H1 (cell line): Measurements from ENCODE around the gene CBLB.

ENCODE experiments used
- BCL11A ChIP-seq, 2 experiments: IDR thresholded peaks; one replicate each; pipeline ENCODE4 v1.6.1; 2011; ENCODE audit warnings: low read depth in 2 of 2, low read length in 2 of 2, mild to moderate bottlenecking in 2 of 2
- BRCA1 ChIP-seq: IDR thresholded peaks from 2 replicates; pipeline ENCODE4 v1.6.1; 2012; ENCODE audit warnings: low read depth, low read length, improper control_type of control experiment
- CHD1 ChIP-seq: IDR thresholded peaks from 2 replicates; pipeline ENCODE4 v1.6.1; 2012; ENCODE audit warnings: low read depth, low read length, improper control_type of control experiment
- CREB1 ChIP-seq: IDR thresholded peaks from 2 replicates; pipeline ENCODE4 v1.6.1; 2012; ENCODE audit warnings: inconsistent platforms
- CTCF ChIP-seq, 3 experiments: IDR thresholded peaks; 1 replicate in 2 of 3; 2 replicates in 1 of 3; pipeline versions ENCODE4 v1.5.1 to v1.6.1; 2011; ENCODE audit warnings: low read length in 3 of 3, mild to moderate bottlenecking in 3 of 3, inconsistent platforms in 2 of 3, low read depth in 1 of 3, moderate library complexity in 1 of 3; ENCODE audit not compliant: insufficient read depth in 1 of 3; ENCODE audit errors: control extremely low read depth in 1 of 3
- GABPA ChIP-seq: IDR thresholded peaks from 2 replicates; pipeline ENCODE4 v1.6.1; 2011; ENCODE audit warnings: mild to moderate bottlenecking, low read length, moderate library complexity, borderline replicate concordance; ENCODE audit not compliant: insufficient read depth
- GTF2F1 ChIP-seq: IDR thresholded peaks from 2 replicates; pipeline ENCODE4 v1.6.1; 2012; ENCODE audit warnings: low read depth, low read length, improper control_type of control experiment, borderline replicate concordance
- NRF1 ChIP-seq: IDR thresholded peaks from 2 replicates; pipeline ENCODE4 v1.6.1; 2011; ENCODE audit warnings: mild to moderate bottlenecking, low read depth, low read length, improper control_type of control experiment
- POLR2A ChIP-seq, 2 experiments: IDR thresholded peaks; 1 replicate in 1 of 2; 2 replicates in 1 of 2; pipeline ENCODE4 v1.6.1; 2011; ENCODE audit warnings: low read depth in 2 of 2, low read length in 2 of 2, mild to moderate bottlenecking in 2 of 2; ENCODE audit errors: control extremely low read depth in 1 of 2
- RFX5 ChIP-seq: IDR thresholded peaks from 2 replicates; pipeline ENCODE4 v1.6.1; 2011; ENCODE audit warnings: low read depth, low read length, improper control_type of control experiment, borderline replicate concordance
- SRF ChIP-seq: IDR thresholded peaks from 2 replicates; pipeline ENCODE4 v1.6.1; 2011; ENCODE audit warnings: mild to moderate bottlenecking, low read depth, low read length, moderate library complexity
- TF ChIP-seq, protein P1 (sequence below): IDR thresholded peaks from 2 replicates; pipeline ENCODE4 v1.6.1; 2011; ENCODE audit warnings: low read length, improper control_type of control experiment
- TF ChIP-seq, protein P2 (sequence below): IDR thresholded peaks from 2 replicates; pipeline ENCODE4 v1.6.1; 2012; ENCODE audit warnings: inconsistent platforms
- TF ChIP-seq, protein P3 (sequence below): IDR thresholded peaks from 2 replicates; pipeline ENCODE4 v1.6.1; 2011; ENCODE audit warnings: low read depth, mild to moderate bottlenecking, low read length; ENCODE audit not compliant: insufficient read depth

- TF ChIP-seq CTCF (IDR thresholded peaks at IDR 0.05; ENCODE audit: control extremely low read depth in 1 of 3, insufficient read depth in 1 of 3, low read depth in 1 of 3, low read length in 3 of 3) (no peak), SRF (no peak), GTF2F1 (no peak), CHD1 (no peak), POLR2A (IDR thresholded peaks at IDR 0.05; ENCODE audit: control extremely low read depth in 1 of 2, low read depth in 2 of 2, low read length in 2 of 2) (no peak), GABPA (no peak), CREB1 (no peak), BCL11A (IDR thresholded peaks at IDR 0.05; ENCODE audit: low read depth in 2 of 2, low read length in 2 of 2) (no peak), BRCA1 (no peak), NRF1 (no peak), RFX5 (no peak)
- TF ChIP-seq, protein P1, sequence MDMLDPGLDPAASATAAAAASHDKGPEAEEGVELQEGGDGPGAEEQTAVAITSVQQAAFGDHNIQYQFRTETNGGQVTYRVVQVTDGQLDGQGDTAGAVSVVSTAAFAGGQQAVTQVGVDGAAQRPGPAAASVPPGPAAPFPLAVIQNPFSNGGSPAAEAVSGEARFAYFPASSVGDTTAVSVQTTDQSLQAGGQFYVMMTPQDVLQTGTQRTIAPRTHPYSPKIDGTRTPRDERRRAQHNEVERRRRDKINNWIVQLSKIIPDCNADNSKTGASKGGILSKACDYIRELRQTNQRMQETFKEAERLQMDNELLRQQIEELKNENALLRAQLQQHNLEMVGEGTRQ = no peak
- TF ChIP-seq, protein P2, sequence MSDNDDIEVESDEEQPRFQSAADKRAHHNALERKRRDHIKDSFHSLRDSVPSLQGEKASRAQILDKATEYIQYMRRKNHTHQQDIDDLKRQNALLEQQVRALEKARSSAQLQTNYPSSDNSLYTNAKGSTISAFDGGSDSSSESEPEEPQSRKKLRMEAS = no peak
- TF ChIP-seq, protein P3, sequence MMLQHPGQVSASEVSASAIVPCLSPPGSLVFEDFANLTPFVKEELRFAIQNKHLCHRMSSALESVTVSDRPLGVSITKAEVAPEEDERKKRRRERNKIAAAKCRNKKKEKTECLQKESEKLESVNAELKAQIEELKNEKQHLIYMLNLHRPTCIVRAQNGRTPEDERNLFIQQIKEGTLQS = no peak
These were observed 56.6 kb downstream of the CBLB start for GRCh38 chr3:105812194-105812586.
